ENCODE results near the gene KDM4C.

- TF ChIP-seq EZH2 (IDR thresholded peaks at IDR 0.05; ENCODE audit: insufficient read depth, poor library complexity, severe bottlenecking) (no peak), EZH2phosphoT487 (IDR thresholded peaks at IDR 0.05; ENCODE audit: insufficient read depth, low read depth) (no peak)
Observed at GRCh38 chr9:6833518-6834192, 75.9 kb downstream of the KDM4C start.
